K562 (cell line): ENCODE data around the gene AIMP2. TPM values are rescaled to one million over a fixed set of nuclear protein-coding genes. Genes with fewer than 3 reads are reported as not detected.

Experiments
- AFF1 ChIP-seq, 2 experiments: fragments of 450-650 bp; IDR thresholded peaks; 2 replicates each; pipeline ENCODE4 v1.6.1; 2018; ENCODE audit warnings: mild to moderate bottlenecking in 2 of 2, low read depth in 1 of 2; ENCODE audit not compliant: partially characterized antibody in 2 of 2
- AFF4 ChIP-seq: sonication (generic); formaldehyde crosslinking; IDR thresholded peaks from 2 replicates; pipeline ENCODE4 v1.8.0; 2023; ENCODE audit warnings: mild to moderate bottlenecking, missing genetic modification reagents
- ATF2 ChIP-seq: sonication (generic); formaldehyde crosslinking; IDR thresholded peaks from 2 replicates; pipeline ENCODE4 v1.8.1; 2022; ENCODE audit warnings: missing genetic modification reagents
- BDP1 ChIP-seq: IDR thresholded peaks from 3 replicates; pipeline ENCODE4 v1.6.1; 2011; ENCODE audit not compliant: insufficient read length, insufficient read depth
- CREB3L1 ChIP-seq: fragments of 450-650 bp; IDR thresholded peaks from 2 replicates; pipeline ENCODE4 v1.6.1; 2014; ENCODE audit warnings: low read depth, mild to moderate bottlenecking, moderate library complexity, borderline replicate concordance
- DNMT1 ChIP-seq: fragments of 450-650 bp; IDR thresholded peaks from 2 replicates; pipeline ENCODE4 v1.6.1; 2016; ENCODE audit warnings: antibody characterized with exemption, mild to moderate bottlenecking
- KDM2B ChIP-seq: fragments of 250-450 bp; sonication (Bioruptor Pico); IDR thresholded peaks from 2 replicates; pipeline ENCODE4 v1.8.0; 2021; ENCODE audit warnings: mild to moderate bottlenecking, moderate library complexity
- MBD2 ChIP-seq: sonication (generic); IDR thresholded peaks from 2 replicates; pipeline ENCODE4 v1.6.1; 2016; ENCODE audit warnings: low read depth, borderline replicate concordance
- MTA1 ChIP-seq: fragments of 450-650 bp; IDR thresholded peaks from 2 replicates; pipeline ENCODE4 v1.6.1; 2017; ENCODE audit warnings: borderline replicate concordance
- MTA2 ChIP-seq: fragments of 450-650 bp; IDR thresholded peaks from 2 replicates; pipeline ENCODE4 v1.6.1; 2016; ENCODE audit warnings: low read depth
- POLR2AphosphoS2 ChIP-seq: IDR thresholded peaks from 2 replicates; pipeline ENCODE4 v1.6.1; 2012; ENCODE audit warnings: low read length, improper control_type of control experiment
- POLR2H ChIP-seq: IDR thresholded peaks from 2 replicates; pipeline ENCODE4 v1.6.1; 2016; ENCODE audit warnings: missing genetic modification characterization, low read depth, mild to moderate bottlenecking, control low read depth, missing compliant biosample characterization, moderate library complexity
- TCF7 ChIP-seq: sonication (generic); IDR thresholded peaks from 2 replicates; pipeline ENCODE4 v1.6.1; 2016; ENCODE audit warnings: antibody characterized with exemption, borderline replicate concordance
- USF1 ChIP-seq: sonication (generic); formaldehyde crosslinking; IDR thresholded peaks from 2 replicates; pipeline ENCODE4 v1.9.0; 2022; ENCODE audit warnings: mild to moderate bottlenecking, missing genetic modification reagents
- ZBTB17 ChIP-seq: fragments of 450-650 bp; formaldehyde crosslinking; IDR thresholded peaks from 2 replicates; pipeline ENCODE4 v1.4.0; 2020; ENCODE audit warnings: mild to moderate bottlenecking
- ZFP1 ChIP-seq: fragments of 450-650 bp; formaldehyde crosslinking; IDR thresholded peaks from 2 replicates; pipeline ENCODE4 v1.4.0; 2020; ENCODE audit warnings: mild to moderate bottlenecking, mixed read lengths
- ZNF217 ChIP-seq: sonication (generic); formaldehyde crosslinking; IDR thresholded peaks from 2 replicates; pipeline ENCODE4 v1.8.0; 2022; ENCODE audit warnings: mild to moderate bottlenecking, missing genetic modification reagents
- polyA plus RNA-seq, 8 experiments: library from polyadenylated mRNA; depleted of rRNA in 4 of 8; stranded (reverse) in 5 of 8; unstranded in 3 of 8; fragments of >200 nt; fragmentation: Nextera tagmentation in 2 of 8; fragmentation: Illumina TruSeq in 1 of 8; extraction: Ambion mirVana in 2 of 8; extraction: Trizol in 1 of 8; gene quantifications; 2 replicates each; pipeline versions ENCODE4 v1.2.1 to v1.2.3, GENCODE V29; 2011 to 2014; ENCODE audit warnings: inconsistent platforms in 1 of 8, missing spikeins in 1 of 8
- total RNA-seq, 7 experiments: library from RNA; depleted of rRNA in 6 of 7; stranded (reverse); fragments of >200 nt in 6 of 7; fragmentation: Illumina TruSeq in 2 of 7; extraction: Trizol in 2 of 7; gene quantifications; 2 replicates each; pipeline versions ENCODE4 v1.2.1 to v1.2.3, GENCODE V29; 2011 to 2021; ENCODE audit warnings: low replicate concordance in 1 of 7

The AIMP2 gene
- total and polyA plus RNA-seq, 9 of the 15 experiments (the other 6 are each of a cell fraction or from before 2014, with no cell fraction given), result 47.5 to 84.9 (median 63.5) TPM

- TF ChIP-seq ATF2 (CRISPR knock-in tag) (no peak), MTA2 (peak; percentile 99), BDP1 (no peak), CREB3L1 (peak; percentile 63; the same call in 1 of the 2 replicates), ZBTB17 (CRISPR knock-in tag) (peak; percentile 57; the same call in 1 of the 2 replicates), MTA1 (peak; percentile 87; the same call in 1 of the 2 replicates), ZNF217 (no peak), TCF7 (peak; percentile 83; the same call in 1 of the 2 replicates), POLR2AphosphoS2 (peak; percentile 67; the same call in 1 of the 2 replicates), MBD2 (peak; percentile 84), POLR2H (tag) (no peak), AFF4 (CRISPR knock-in tag) (0 out of 2 replicates have a peak, but pooled peaks have one; percentile 72), DNMT1 (peak; percentile 75; the same call in 1 of the 2 replicates), ZFP1 (no peak), AFF1 (IDR thresholded peaks at IDR 0.05; ENCODE audit: low read depth in 1 of 2, partially characterized antibody in 2 of 2) (peak; percentile 74 to 91), USF1 (no peak), KDM2B (CRISPR knock-in tag) (0 out of 2 replicates have a peak, but pooled peaks have one; percentile 53)
These were observed 14.9 kb downstream of the AIMP2 start (continued) for GRCh38 chr7:6023974-6024435.
